HepG2 (cell line): ENCODE results near the gene EMID1. TPM values are rescaled to one million over a fixed set of nuclear protein-coding genes. Genes with fewer than 3 reads are reported as not detected.

Experiments
- DNMT3B ChIP-seq: conservative IDR thresholded peaks from 2 replicates; pipeline ENCODE4 v1.6.1; 2016; ENCODE audit warnings: missing biosample characterization, control low read depth
- EED ChIP-seq: sonication (generic); formaldehyde crosslinking; IDR thresholded peaks from 2 replicates; pipeline ENCODE4 v1.5.0; 2020; ENCODE audit warnings: mild to moderate bottlenecking, missing genetic modification reagents
- FOXA3 ChIP-seq: IDR thresholded peaks from 2 replicates; pipeline ENCODE4 v1.6.1; 2016; ENCODE audit warnings: missing genetic modification reagents, missing compliant biosample characterization
- FOXM1 ChIP-seq: sonication (generic); formaldehyde crosslinking; IDR thresholded peaks from 2 replicates; pipeline ENCODE4 v1.5.0; 2020; ENCODE audit warnings: missing genetic modification reagents
- MIER2 ChIP-seq: IDR thresholded peaks from 2 replicates; pipeline ENCODE4 v1.6.1; 2016; ENCODE audit warnings: missing biosample characterization, missing genetic modification reagents
- MXD4 ChIP-seq: IDR thresholded peaks from 2 replicates; pipeline ENCODE4 v1.6.1; 2016; ENCODE audit warnings: mild to moderate bottlenecking, missing biosample characterization, missing genetic modification reagents
- NBN ChIP-seq: fragments of 450-650 bp; conservative IDR thresholded peaks from 2 replicates; pipeline ENCODE4 v1.6.1; 2017
- NR0B2 ChIP-seq: sonication (generic); formaldehyde crosslinking; IDR thresholded peaks from 2 replicates; pipeline ENCODE4 v1.4.0; 2020; ENCODE audit warnings: mild to moderate bottlenecking, missing genetic modification reagents
- NR2F6 ChIP-seq, 2 experiments: IDR thresholded peaks; 2 replicates each; pipeline ENCODE4 v1.6.1; 2016; ENCODE audit warnings: antibody characterized with exemption in 1 of 2, mild to moderate bottlenecking in 1 of 2
- PHF20 ChIP-seq: sonication (generic); formaldehyde crosslinking; IDR thresholded peaks from 2 replicates; pipeline ENCODE4 v1.5.0; 2020; ENCODE audit warnings: mild to moderate bottlenecking, missing genetic modification reagents
- SP5 ChIP-seq: IDR thresholded peaks from 2 replicates; pipeline ENCODE4 v1.6.1; 2016; ENCODE audit warnings: low read depth, borderline replicate concordance
- TSC22D2 ChIP-seq: sonication (generic); formaldehyde crosslinking; IDR thresholded peaks from 2 replicates; pipeline ENCODE4 v1.5.1; 2020; ENCODE audit warnings: missing genetic modification reagents, mild to moderate bottlenecking, borderline replicate concordance
- YEATS4 ChIP-seq: sonication (generic); formaldehyde crosslinking; IDR thresholded peaks from 2 replicates; pipeline ENCODE4 v1.4.0; 2020; ENCODE audit warnings: missing genetic modification reagents, borderline replicate concordance
- ZFP36L2 ChIP-seq: sonication (generic); formaldehyde crosslinking; IDR thresholded peaks from 2 replicates; pipeline ENCODE4 v1.4.0; 2020; ENCODE audit warnings: missing genetic modification reagents
- ZNF138 ChIP-seq: sonication (generic); formaldehyde crosslinking; IDR thresholded peaks from 2 replicates; pipeline ENCODE4 v1.5.0; 2020; ENCODE audit warnings: mild to moderate bottlenecking, low read depth, missing genetic modification reagents
- ZNF674 ChIP-seq: sonication (generic); formaldehyde crosslinking; IDR thresholded peaks from 2 replicates; pipeline ENCODE4 v1.5.0; 2020; ENCODE audit warnings: low read depth, mild to moderate bottlenecking, missing genetic modification reagents
- ZNF772 ChIP-seq: sonication (generic); formaldehyde crosslinking; IDR thresholded peaks from 2 replicates; pipeline ENCODE4 v1.5.0; 2020; ENCODE audit warnings: mild to moderate bottlenecking, missing genetic modification reagents
- ZNF879 ChIP-seq: sonication (generic); formaldehyde crosslinking; IDR thresholded peaks from 2 replicates; pipeline ENCODE4 v1.8.1; 2023; ENCODE audit warnings: missing genetic modification reagents
- polyA plus RNA-seq, 8 experiments: library from polyadenylated mRNA; depleted of rRNA in 3 of 8; stranded (reverse) in 7 of 8; unstranded in 1 of 8; fragments of >200 nt; fragmentation: Illumina TruSeq in 4 of 8; extraction: Trizol in 4 of 8; gene quantifications; 2 replicates each; pipeline versions ENCODE4 v1.2.1 to v1.2.3, GENCODE V29; 2011 to 2016; ENCODE audit warnings: low read depth in 4 of 8, missing spikeins in 1 of 8, mixed read lengths in 1 of 8; ENCODE audit not compliant: insufficient read depth in 1 of 8
- total RNA-seq, 5 experiments: library from RNA; depleted of rRNA; stranded (reverse); fragments of >200 nt; fragmentation: Illumina TruSeq; extraction: Trizol; gene quantifications; 2 replicates each; pipeline ENCODE4 v1.2.3, GENCODE V29; 2016; ENCODE audit warnings: low read depth in 1 of 5

Gene EMID1
- total and polyA plus RNA-seq, 2 of the 13 experiments (the other 11 are each of a cell fraction or from before 2014, with no cell fraction given), result 0.45 to 0.82 TPM

- peak; percentile 66; the same call in 1 of the 2 replicates for TF ChIP-seq NR0B2 (CRISPR knock-in tag)
- TF ChIP-seq MXD4 (CRISPR knock-in tag), result no peak
- 0 out of 2 replicates have a peak, but pooled peaks have one; percentile 16 for TF ChIP-seq FOXA3
- no peak for TF ChIP-seq ZNF674 (CRISPR knock-in tag)
- 0 out of 2 replicates have a peak, but pooled peaks have one; percentile 15 for TF ChIP-seq MIER2
- TF ChIP-seq FOXM1 (CRISPR knock-in tag), result no peak
- no peak for TF ChIP-seq ZNF138 (CRISPR knock-in tag)
- TF ChIP-seq TSC22D2 (CRISPR knock-in tag), result peak; percentile 40; the same call in 1 of the 2 replicates
- TF ChIP-seq DNMT3B (CRISPR knock-in tag), result no peak
- TF ChIP-seq PHF20 (CRISPR knock-in tag), result peak; percentile 45; the same call in 1 of the 2 replicates
- TF ChIP-seq ZFP36L2 (CRISPR knock-in tag), result no peak
- peak; percentile 70 for TF ChIP-seq YEATS4 (CRISPR knock-in tag)
- no peak for TF ChIP-seq EED (CRISPR knock-in tag)
- TF ChIP-seq SP5, result peak; percentile 49; the same call in 1 of the 2 replicates
- TF ChIP-seq ZNF772 (CRISPR knock-in tag), result no peak
- no peak for TF ChIP-seq NR2F6 (IDR thresholded peaks at IDR 0.05)
- TF ChIP-seq NR2F6 (CRISPR knock-in tag; IDR thresholded peaks at IDR 0.05), result no peak
- no peak for TF ChIP-seq NBN
- no peak for TF ChIP-seq ZNF879 (CRISPR knock-in tag)
These were observed 100.6 kb downstream of the EMID1 start, which contains the start of gene GAS2L1 (continued) for GRCh38 chr22:29306175-29306834.
